Panc1 (cell line): Measurements from ENCODE around the gene CEP120.

Source experiments
- POLR2AphosphoS5 ChIP-seq: IDR thresholded peaks from 2 replicates; pipeline ENCODE4 v1.6.1; 2012; ENCODE audit warnings: mild to moderate bottlenecking, low read depth, low read length, moderate library complexity
- REST ChIP-seq, 2 experiments: IDR thresholded peaks; 2 replicates each; pipeline ENCODE4 v1.6.1; 2011 to 2012; ENCODE audit warnings: low read depth in 2 of 2, control low read depth in 1 of 2, low read length in 1 of 2, mild to moderate bottlenecking in 1 of 2, moderate library complexity in 1 of 2; ENCODE audit not compliant: insufficient read depth in 1 of 2
- SIN3A ChIP-seq: IDR thresholded peaks from 2 replicates; pipeline ENCODE4 v1.6.1; 2012; ENCODE audit warnings: low read depth, mild to moderate bottlenecking, low read length, moderate library complexity, borderline replicate concordance; ENCODE audit not compliant: insufficient read depth
- TF ChIP-seq, protein P1 (sequence below): fragments of 450-650 bp; IDR thresholded peaks from 2 replicates; pipeline ENCODE4 v1.5.1; 2017; ENCODE audit warnings: mild to moderate bottlenecking

DNA sequence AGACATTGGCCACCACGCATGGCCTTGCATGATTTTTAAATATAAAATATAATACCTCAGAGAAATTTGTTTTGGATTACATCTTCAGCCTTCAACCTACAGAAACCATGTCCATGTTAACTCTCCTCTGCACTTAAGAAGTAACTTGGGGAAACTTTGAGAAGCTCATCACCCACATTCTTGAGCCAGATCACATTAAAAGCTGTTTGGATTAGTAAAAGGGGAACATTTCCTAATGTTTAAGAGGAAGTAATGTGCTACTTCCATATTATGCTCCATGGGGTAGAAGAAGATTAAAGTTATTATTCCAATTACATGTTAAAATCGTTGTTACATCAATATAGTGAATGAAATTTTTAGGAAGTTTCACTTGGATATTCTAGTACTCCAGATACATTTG lies 10.4 kb upstream of the CEP120 start:
- TF ChIP-seq, protein P1, sequence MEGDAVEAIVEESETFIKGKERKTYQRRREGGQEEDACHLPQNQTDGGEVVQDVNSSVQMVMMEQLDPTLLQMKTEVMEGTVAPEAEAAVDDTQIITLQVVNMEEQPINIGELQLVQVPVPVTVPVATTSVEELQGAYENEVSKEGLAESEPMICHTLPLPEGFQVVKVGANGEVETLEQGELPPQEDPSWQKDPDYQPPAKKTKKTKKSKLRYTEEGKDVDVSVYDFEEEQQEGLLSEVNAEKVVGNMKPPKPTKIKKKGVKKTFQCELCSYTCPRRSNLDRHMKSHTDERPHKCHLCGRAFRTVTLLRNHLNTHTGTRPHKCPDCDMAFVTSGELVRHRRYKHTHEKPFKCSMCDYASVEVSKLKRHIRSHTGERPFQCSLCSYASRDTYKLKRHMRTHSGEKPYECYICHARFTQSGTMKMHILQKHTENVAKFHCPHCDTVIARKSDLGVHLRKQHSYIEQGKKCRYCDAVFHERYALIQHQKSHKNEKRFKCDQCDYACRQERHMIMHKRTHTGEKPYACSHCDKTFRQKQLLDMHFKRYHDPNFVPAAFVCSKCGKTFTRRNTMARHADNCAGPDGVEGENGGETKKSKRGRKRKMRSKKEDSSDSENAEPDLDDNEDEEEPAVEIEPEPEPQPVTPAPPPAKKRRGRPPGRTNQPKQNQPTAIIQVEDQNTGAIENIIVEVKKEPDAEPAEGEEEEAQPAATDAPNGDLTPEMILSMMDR, result no peak
- TF ChIP-seq SIN3A (no peak), POLR2AphosphoS5 (no peak), REST (IDR thresholded peaks at IDR 0.05; ENCODE audit: insufficient read depth in 1 of 2, low read depth in 2 of 2, low read length in 1 of 2) (no peak)
